Vagina (tissue), 2 donors: ENCODE results near the gene FAM156B. TPM values are rescaled to one million over a fixed set of nuclear protein-coding genes. Genes with fewer than 3 reads are reported as not detected.
A peak's percentile ranks its signal among the peaks of the same experiment; 100 is the strongest.
"Not testable (repeated sequence)": the region's sequence is repeated elsewhere in the genome, so short reads cannot be mapped to it uniquely, and the experiment has no call there.

Source experiments
- DNase-seq, 2 donors: peaks; one replicate each; pipeline ENCODE4 v3.0.0-alpha.2; 2017; ENCODE audit errors: extremely low spot score in 2 of 2
- H3K27ac ChIP-seq: fragments of 200-600 bp; sonication (generic); one replicate; pipeline ENCODE4 v1.5.1; 2019
- H3K27me3 ChIP-seq: fragments of 200-600 bp; sonication (generic); one replicate; pipeline ENCODE4 v1.5.1; 2019
- H3K36me3 ChIP-seq, 2 donors: fragments of 200-600 bp; sonication (generic); one replicate each; pipeline ENCODE4 v1.5.1; 2017 to 2019
- H3K4me1 ChIP-seq: fragments of 200-600 bp; sonication (generic); one replicate; pipeline ENCODE4 v1.5.1; 2019
- H3K4me3 ChIP-seq, 2 donors: fragments of 200-600 bp; sonication (generic); 1 replicate in 1 of 2; 2 replicates in 1 of 2; pipeline ENCODE4 v1.5.1; 2016 to 2019
- H3K9me3 ChIP-seq: fragments of 200-600 bp; sonication (generic); one replicate; pipeline ENCODE4 v1.5.1; 2019
- POLR2A ChIP-seq, 2 donors: fragments of 450-650 bp; IDR thresholded peaks; one replicate each; pipeline ENCODE4 v1.6.1; 2017; ENCODE audit warnings: antibody characterized with exemption in 2 of 2, mild to moderate bottlenecking in 2 of 2, moderate library complexity in 2 of 2
- POLR2AphosphoS5 ChIP-seq, 2 donors: sonication (generic); formaldehyde crosslinking; IDR thresholded peaks; one replicate each; pipeline ENCODE4 v1.9.0; 2017; ENCODE audit warnings: antibody characterized with exemption in 2 of 2, mild to moderate bottlenecking in 2 of 2, low read depth in 1 of 2; ENCODE audit not compliant: insufficient read depth in 1 of 2
- intact Hi-C: fragments of 100-400 bp; cut with DNase I; formaldehyde crosslinking; loops from one replicate; pipeline ENCODE4 v1.15.1; 2023
- total RNA-seq: library from RNA; depleted of rRNA; stranded (reverse); fragments of >200 nt; gene quantifications from one replicate; pipeline ENCODE4 v1.2.3, GENCODE V29; 2016
- TF ChIP-seq, protein P1 (sequence below), 3 experiments: fragments of 450-650 bp in 2 of 3; fragments of 200-600 bp in 1 of 3; sonication (generic) in 1 of 3; IDR thresholded peaks; one replicate each; pipeline ENCODE4 v1.5.1; 2017 to 2019; ENCODE audit warnings: antibody characterized with exemption in 3 of 3, mild to moderate bottlenecking in 2 of 3, moderate library complexity in 2 of 3

Gene FAM156B
- total RNA-seq, 1 donor from 2014 or later = 18.7 TPM

GRCh38 chrX:52934704-52935469 lies 37.8 kb downstream of the FAM156B start:
- intact Hi-C loops = no loop called here
- Histone ChIP-seq H3K36me3 (no peaks in the 10 kb centered on the region), H3K4me3 (peak overlapping the region; percentile 70 to 76), H3K4me1 (peaks cover 7% of the 10 kb centered on the region), H3K9me3 (no peaks in the 10 kb centered on the region), H3K27ac (peak overlapping the region; percentile 97), H3K27me3 (no peaks in the 10 kb centered on the region)
- DNase-seq = peak; percentile 97 to 98
- peak; percentile 93 to 96 for TF ChIP-seq POLR2AphosphoS5 (IDR thresholded peaks at IDR 0.05; ENCODE audit: insufficient read depth in 1 of 2, low read depth in 1 of 2)
- TF ChIP-seq, protein P1, sequence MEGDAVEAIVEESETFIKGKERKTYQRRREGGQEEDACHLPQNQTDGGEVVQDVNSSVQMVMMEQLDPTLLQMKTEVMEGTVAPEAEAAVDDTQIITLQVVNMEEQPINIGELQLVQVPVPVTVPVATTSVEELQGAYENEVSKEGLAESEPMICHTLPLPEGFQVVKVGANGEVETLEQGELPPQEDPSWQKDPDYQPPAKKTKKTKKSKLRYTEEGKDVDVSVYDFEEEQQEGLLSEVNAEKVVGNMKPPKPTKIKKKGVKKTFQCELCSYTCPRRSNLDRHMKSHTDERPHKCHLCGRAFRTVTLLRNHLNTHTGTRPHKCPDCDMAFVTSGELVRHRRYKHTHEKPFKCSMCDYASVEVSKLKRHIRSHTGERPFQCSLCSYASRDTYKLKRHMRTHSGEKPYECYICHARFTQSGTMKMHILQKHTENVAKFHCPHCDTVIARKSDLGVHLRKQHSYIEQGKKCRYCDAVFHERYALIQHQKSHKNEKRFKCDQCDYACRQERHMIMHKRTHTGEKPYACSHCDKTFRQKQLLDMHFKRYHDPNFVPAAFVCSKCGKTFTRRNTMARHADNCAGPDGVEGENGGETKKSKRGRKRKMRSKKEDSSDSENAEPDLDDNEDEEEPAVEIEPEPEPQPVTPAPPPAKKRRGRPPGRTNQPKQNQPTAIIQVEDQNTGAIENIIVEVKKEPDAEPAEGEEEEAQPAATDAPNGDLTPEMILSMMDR (IDR thresholded peaks at IDR 0.05) = peak; percentile 86 to 100 (median 97)
- peak in 1 of 2 donors; percentile 84 for TF ChIP-seq POLR2A (IDR thresholded peaks at IDR 0.05)

- H3K36me3 ChIP-seq, intact Hi-C loops, H3K9me3 ChIP-seq, H3K27me3 ChIP-seq, DNase-seq, H3K4me1 ChIP-seq: not testable (repeated sequence)
- Histone ChIP-seq H3K27ac (peak overlapping the region; percentile 97), H3K4me3 (peak overlapping the region; percentile 70 to 76)
These were observed 38.3 kb downstream of the FAM156B start for GRCh38 chrX:52935470-52935784.

GRCh38 chrX:52940704-52941103 lies 43.6 kb downstream of the FAM156B start:
- H3K27me3 ChIP-seq, intact Hi-C loops, H3K27ac ChIP-seq, H3K36me3 ChIP-seq, H3K9me3 ChIP-seq, DNase-seq, H3K4me3 ChIP-seq, H3K4me1 ChIP-seq: not testable (repeated sequence)

GRCh38 chrX:52941728-52942127 lies 44.6 kb downstream of the FAM156B start:
- H3K9me3 ChIP-seq, intact Hi-C loops, H3K4me1 ChIP-seq, H3K4me3 ChIP-seq, H3K27me3 ChIP-seq, H3K36me3 ChIP-seq, H3K27ac ChIP-seq, DNase-seq: not testable (repeated sequence)

GRCh38 chrX:52945838-52946494 lies 48.8 kb downstream of the FAM156B start:
- H3K27me3 ChIP-seq, H3K4me1 ChIP-seq, DNase-seq, intact Hi-C loops, H3K4me3 ChIP-seq, H3K9me3 ChIP-seq, H3K27ac ChIP-seq, H3K36me3 ChIP-seq: not testable (repeated sequence)

GRCh38 chrX:52947501-52947900 lies 50.4 kb downstream of the FAM156B start:
- intact Hi-C loops, H3K4me3 ChIP-seq, H3K27ac ChIP-seq, H3K27me3 ChIP-seq, H3K9me3 ChIP-seq, DNase-seq, H3K4me1 ChIP-seq, H3K36me3 ChIP-seq: not testable (repeated sequence)

- H3K4me3 ChIP-seq, H3K4me1 ChIP-seq, intact Hi-C loops, H3K36me3 ChIP-seq, H3K9me3 ChIP-seq, DNase-seq, H3K27me3 ChIP-seq, H3K27ac ChIP-seq: not testable (repeated sequence)
These were observed 51.1 kb downstream of the FAM156B start for GRCh38 chrX:52948265-52948664.

DNA sequence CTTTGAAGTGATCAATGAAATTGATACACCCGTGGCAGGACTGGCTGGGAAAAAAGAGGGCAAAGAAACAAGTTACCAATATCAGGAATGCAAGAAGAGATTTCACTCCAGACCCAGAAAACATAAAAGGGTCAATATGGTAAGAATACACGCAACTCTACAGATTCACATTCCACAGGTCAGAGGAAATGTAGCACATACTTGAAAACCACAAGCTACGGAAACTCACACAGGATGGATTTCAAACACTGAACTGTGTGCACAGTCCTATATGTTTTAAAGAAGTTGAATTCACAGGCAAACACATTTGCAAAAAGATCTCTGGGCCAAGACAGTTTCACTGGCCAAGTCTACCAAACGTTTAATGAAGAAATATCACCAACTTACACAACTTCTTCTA lies 52.2 kb downstream of the FAM156B start:
- DNase-seq, H3K27ac ChIP-seq, intact Hi-C loops, H3K36me3 ChIP-seq, H3K4me3 ChIP-seq, H3K27me3 ChIP-seq, H3K4me1 ChIP-seq, H3K9me3 ChIP-seq: not testable (repeated sequence)

GRCh38 chrX:52949884-52950283 lies 52.8 kb downstream of the FAM156B start:
- H3K9me3 ChIP-seq, H3K27me3 ChIP-seq, H3K27ac ChIP-seq, H3K4me3 ChIP-seq, H3K4me1 ChIP-seq, DNase-seq, intact Hi-C loops, H3K36me3 ChIP-seq: not testable (repeated sequence)

Other genes starting within 250 kb of the FAM156B start
- not detected for gene SSX7, start 242.4 kb upstream of the FAM156B start, total RNA-seq
- gene SSX2, start 190.2 kb upstream of the FAM156B start, total RNA-seq = not detected
- gene SSX2B, start 146.1 kb upstream of the FAM156B start, total RNA-seq = not detected
- gene SPANXN5, start 99.9 kb upstream of the FAM156B start, total RNA-seq = not detected
- not detected for gene XAGE5, start 86.0 kb upstream of the FAM156B start, total RNA-seq
- not detected for gene XAGE3, start 29.2 kb upstream of the FAM156B start, total RNA-seq
- gene FAM156A, start 61.2 kb downstream of the FAM156B start, total RNA-seq = 14.7 TPM
- gene GPR173, start 151.5 kb downstream of the FAM156B start, total RNA-seq = 2.2 TPM
- 85.9 TPM for gene TSPYL2, start 185.0 kb downstream of the FAM156B start, total RNA-seq
- gene KANTR, start 196.8 kb downstream of the FAM156B start, total RNA-seq = 35.8 TPM